ENCODE results near the gene ARHGDIB.

The ARHGDIB gene

GRCh38 chr12:14954269-14954668 is 7.1 kb downstream of the ARHGDIB start:
- DNase-seq: no peak

- DNase-seq: no peak
Measured at GRCh38 chr12:14953752-14954151, 7.6 kb downstream of the ARHGDIB start.

- no peak for DNase-seq
Measured at GRCh38 chr12:14952299-14952921, 9.0 kb downstream of the ARHGDIB start.

- no peak for DNase-seq
Measured at GRCh38 chr12:14951851-14952250, 9.6 kb downstream of the ARHGDIB start.

GRCh38 chr12:14950982-14951746 is 10.2 kb downstream of the ARHGDIB start:
- DNase-seq: no peak

GRCh38 chr12:14950421-14950820 is 11.0 kb downstream of the ARHGDIB start:
- no peak for DNase-seq

- DNase-seq: no peak
Measured at GRCh38 chr12:14949631-14950030, 11.8 kb downstream of the ARHGDIB start.

- no peak for DNase-seq
Measured at GRCh38 chr12:14948672-14949071, 12.7 kb downstream of the ARHGDIB start.

- DNase-seq: no peak
Measured at GRCh38 chr12:14946861-14947260, 14.5 kb downstream of the ARHGDIB start.

GRCh38 chr12:14946162-14946561 is 15.2 kb downstream of the ARHGDIB start:
- no peak for DNase-seq

- DNase-seq: no peak
Measured at GRCh38 chr12:14942196-14942931, 19.0 kb downstream of the ARHGDIB start.

GRCh38 chr12:14941369-14941768 is 20.0 kb downstream of the ARHGDIB start:
- no peak for DNase-seq

GRCh38 chr12:14938301-14938700 is 23.1 kb downstream of the ARHGDIB start, which contains the start of gene ERP27:
TSS of gene ERP27 (minus strand) at chr12:14938537. CDS start at chr12:14938508, 29 bp downstream.
- DNase-seq: no peak

- DNase-seq: no peak
Measured at GRCh38 chr12:14937689-14938088, 23.7 kb downstream of the ARHGDIB start.

- no peak for DNase-seq
Measured at GRCh38 chr12:14937014-14937413, 24.4 kb downstream of the ARHGDIB start.

GRCh38 chr12:14936224-14936861 is 25.1 kb downstream of the ARHGDIB start:
- DNase-seq: no peak

GRCh38 chr12:14935031-14935430 is 26.4 kb downstream of the ARHGDIB start:
- DNase-seq: no peak

GRCh38 chr12:14934511-14934910 is 26.9 kb downstream of the ARHGDIB start:
- DNase-seq: no peak

GRCh38 chr12:14931791-14932560 is 29.4 kb downstream of the ARHGDIB start:
- DNase-seq: no peak

GRCh38 chr12:14931359-14931758 is 30.0 kb downstream of the ARHGDIB start:
- no peak for DNase-seq

- no peak for DNase-seq
Measured at GRCh38 chr12:14930299-14930698, 31.1 kb downstream of the ARHGDIB start.

- DNase-seq: no peak
Measured at GRCh38 chr12:14928931-14929330, 32.5 kb downstream of the ARHGDIB start.

Data from cortex of kidney (tissue), 1 donor.